GM12878 (cell line): ENCODE data around the gene MYO7B. TPM values are rescaled to one million over a fixed set of nuclear protein-coding genes. Genes with fewer than 3 reads are reported as not detected.

ENCODE experiments used
- ATAC-seq: fragments of 200-7000 bp; cut with Tn5 transposase; 3 replicates; pipeline ENCODE4 v1.9.1; 2020; ENCODE audit warnings: mild to moderate bottlenecking, moderate library complexity
- BruUV-seq: library from RNA; stranded (reverse); fragments of 400-500 nt; replicated peaks from 2 replicates; lab custom pipeline; 2021; lab: Mats Ljungman, UMichigan
- CTCF ChIA-PET: fragments of 300-600 bp; sonication (Branson Sonifier 250); formaldehyde crosslinking; extraction: SDS; loops from one replicate; lab custom pipeline; 2021; ENCODE audit warnings: inconsistent platforms; lab: Yijun Ruan, JAX
- POLR2A ChIA-PET: fragments of 350-600 bp; formaldehyde crosslinking; extraction: SDS; loops from one replicate; lab custom pipeline; 2021; ENCODE audit warnings: inconsistent platforms; lab: Charles Lee
- RAD21 ChIA-PET: fragments of 300-600 bp; sonication (Branson Sonifier 250); formaldehyde crosslinking; loops from one replicate; lab custom pipeline; 2023; ENCODE audit warnings: antibody characterized with exemption; ENCODE audit not compliant: unreplicated experiment; lab: Charles Lee
- SMC1A ChIA-PET: fragments of 300-600 bp; sonication (Branson Sonifier 250); formaldehyde crosslinking; loops from one replicate; lab custom pipeline; 2023; ENCODE audit not compliant: unreplicated experiment, uncharacterized antibody; lab: Charles Lee
- DNase-seq: peaks from one replicate; pipeline ENCODE4 v3.0.0-alpha.2; 2011; ENCODE audit warnings: low read depth, low spot score
- FAIRE-seq: peaks from 3 replicates; lab custom pipeline; 2011; peaks lifted over from hg19 to GRCh38; lab: Jason Lieb, UNC
- H2AFZ ChIP-seq: 2 replicates; pipeline ENCODE4 v1.6.0; 2011; ENCODE audit warnings: low read depth, low read length, control low read depth; ENCODE audit not compliant: control insufficient read depth
- H3K27ac ChIP-seq: 2 replicates; pipeline ENCODE4 v1.5.1; 2011; ENCODE audit warnings: control low read depth; ENCODE audit not compliant: control insufficient read depth, insufficient read depth
- H3K27me3 ChIP-seq, 2 experiments: replicated peaks in 1 of 2; 2 replicates each; pipeline versions ENCODE4 v1.6.0 to v1.6.1; 2011; ENCODE audit warnings: low read length in 1 of 2; ENCODE audit not compliant: control insufficient read depth in 2 of 2, insufficient read depth in 2 of 2
- H3K36me3 ChIP-seq, 2 experiments: 2 replicates each; pipeline ENCODE4 v1.5.1; 2011; ENCODE audit warnings: low read length in 1 of 2; ENCODE audit not compliant: control insufficient read depth in 2 of 2, insufficient read depth in 2 of 2
- H3K4me1 ChIP-seq: 2 replicates; pipeline ENCODE4 v1.6.1; 2011; ENCODE audit warnings: mild to moderate bottlenecking, low read length, moderate library complexity, mixed read lengths; ENCODE audit not compliant: control insufficient read depth, insufficient read depth
- H3K4me2 ChIP-seq: 2 replicates; pipeline ENCODE4 v1.6.0; 2011; ENCODE audit warnings: control low read depth; ENCODE audit not compliant: control insufficient read depth, insufficient read depth
- H3K4me3 ChIP-seq: fragments of 200-600 bp; sonication (generic); 2 replicates; pipeline ENCODE4 v1.5.1; 2016
- H3K79me2 ChIP-seq: 2 replicates; pipeline ENCODE4 v1.6.0; 2011; ENCODE audit warnings: low read length; ENCODE audit not compliant: control insufficient read depth, insufficient read depth
- H3K9ac ChIP-seq: 2 replicates; pipeline ENCODE4 v1.8.0; 2011; ENCODE audit warnings: low read length, control low read depth, mixed read lengths; ENCODE audit not compliant: control insufficient read depth, insufficient read depth
- H3K9me3 ChIP-seq: replicated peaks from 3 replicates; pipeline ENCODE4 v1.5.1; 2011; ENCODE audit warnings: mild to moderate bottlenecking, low read length; ENCODE audit not compliant: control insufficient read depth, insufficient read depth
- H4K20me1 ChIP-seq: 2 replicates; pipeline ENCODE4 v1.6.0; 2011; ENCODE audit not compliant: control insufficient read depth, insufficient read depth
- CEBPZ ChIP-seq: fragments of 150-350 bp; IDR thresholded peaks from 2 replicates; pipeline ENCODE4 v1.6.1; 2016; ENCODE audit warnings: low read depth, low read length
- GATAD2B ChIP-seq: fragments of 450-650 bp; conservative IDR thresholded peaks from 2 replicates; pipeline ENCODE4 v1.6.1; 2017; ENCODE audit warnings: low read depth, mild to moderate bottlenecking, moderate library complexity
- IRF4 ChIP-seq: IDR thresholded peaks from 2 replicates; pipeline ENCODE4 v1.6.1; 2011; ENCODE audit warnings: low read depth, low read length
- PKNOX1 ChIP-seq: fragments of 450-650 bp; IDR thresholded peaks from 2 replicates; pipeline ENCODE4 v1.6.1; 2016; ENCODE audit warnings: mild to moderate bottlenecking
- POLR2AphosphoS5 ChIP-seq: IDR thresholded peaks from 2 replicates; pipeline ENCODE4 v1.6.1; 2011; ENCODE audit warnings: mild to moderate bottlenecking, low read length, inconsistent platforms
- SMAD1 ChIP-seq: fragments of 450-650 bp; IDR thresholded peaks from 2 replicates; pipeline ENCODE4 v1.6.1; 2018; ENCODE audit warnings: mild to moderate bottlenecking, low read depth; ENCODE audit not compliant: partially characterized antibody
- SMAD5 ChIP-seq: IDR thresholded peaks from 2 replicates; pipeline ENCODE4 v1.6.1; 2016; ENCODE audit warnings: antibody characterized with exemption, low read depth
- SUPT20H ChIP-seq: IDR thresholded peaks from 2 replicates; pipeline ENCODE4 v1.6.1; 2011; ENCODE audit warnings: low read depth, mild to moderate bottlenecking, low read length, moderate library complexity, borderline replicate concordance; ENCODE audit not compliant: control insufficient read depth
- USF1 ChIP-seq: IDR thresholded peaks from 2 replicates; pipeline ENCODE4 v1.6.1; 2011; ENCODE audit warnings: borderline replicate concordance, low read depth, mild to moderate bottlenecking, moderate library complexity, mixed read lengths, low read length; ENCODE audit not compliant: insufficient read depth; ENCODE audit errors: extremely low read length
- ZBTB40 ChIP-seq: fragments of 450-650 bp; IDR thresholded peaks from 2 replicates; pipeline ENCODE4 v1.6.1; 2016; ENCODE audit warnings: mild to moderate bottlenecking, moderate library complexity, borderline replicate concordance
- WGBS: methylation state at CpG from one replicate; pipeline ENCODE4 v1.1.6; 2016; ENCODE audit warnings: low lambda C conversion rate; ENCODE audit not compliant: insufficient replicate concordance, insufficient coverage; ENCODE audit errors: missing lambda C conversion rate; 5-methylcytosine and 5-hydroxymethylcytosine counted together
- in situ Hi-C: fragments of 300-500 bp; cut with MboI; formaldehyde crosslinking; loops from 9 replicates; pipeline ENCODE4 v1.14.3; 2018; ENCODE audit warnings: mixed read lengths
- intact Hi-C: fragments of 100-400 bp; cut with micrococcal nuclease; formaldehyde crosslinking; loops from one replicate; pipeline ENCODE4 v1.14.2; 2022; ENCODE audit not compliant: unreplicated experiment
- polyA plus RNA-seq, 11 experiments: library from polyadenylated mRNA; depleted of rRNA in 4 of 11; unstranded in 6 of 11; stranded (reverse) in 5 of 11; fragments of >200 nt; fragmentation: Nextera tagmentation in 4 of 11; fragmentation: Illumina TruSeq in 1 of 11; extraction: Ambion mirVana in 4 of 11; extraction: Trizol in 1 of 11; gene quantifications; 1 replicate in 1 of 11; 2 replicates in 10 of 11; pipeline versions ENCODE4 v1.2.1 to v1.2.3, GENCODE V29; 2011 to 2016; ENCODE audit warnings: inconsistent platforms in 2 of 11, missing spikeins in 2 of 11, low read depth in 1 of 11
- total RNA-seq, 4 experiments: library from RNA; depleted of rRNA in 3 of 4; stranded (reverse); fragments of >200 nt in 3 of 4; fragmentation: Illumina TruSeq in 1 of 4; extraction: Trizol in 1 of 4; gene quantifications; 2 replicates each; pipeline versions ENCODE4 v1.2.1 to v1.2.3, GENCODE V29; 2013 to 2021

MYO7B gene
- total and polyA plus RNA-seq, 10 of the 15 experiments (the other 5 are each of a cell fraction or from before 2014, with no cell fraction given) = 0.08 to 4.8 (median 1.2) TPM

- BruUV-seq = no TSS peak
- TF ChIP-seq CEBPZ (no peak), IRF4 (no peak), POLR2AphosphoS5 (no peak), SUPT20H (no peak), PKNOX1 (no peak), GATAD2B (no peak), SMAD1 (no peak), SMAD5 (no peak), ZBTB40 (no peak), USF1 (no peak)
These were observed 88.2 kb downstream of the MYO7B start for GRCh38 chr2:127623388-127624319.

More at GRCh38 chr2:127623388-127624319, 88.2 kb downstream of the MYO7B start:
- Histone ChIP-seq H3K36me3 (no peaks in the 10 kb centered on the region), H3K4me2 (no peak overlapping the region), H3K9me3 (no peaks in the 10 kb centered on the region), H3K27ac (no peak overlapping the region), H3K4me1 (no peaks in the 10 kb centered on the region), H3K79me2 (no peaks in the 10 kb centered on the region), H3K27me3 (no peaks in the 10 kb centered on the region), H3K4me3 (no peak overlapping the region), H4K20me1 (no peaks in the 10 kb centered on the region), H2AFZ (no peak overlapping the region), H3K9ac (no peak overlapping the region)
- no peak for ATAC-seq
- in situ Hi-C loops = no loop called here
- POLR2A ChIA-PET = no interaction called here
- WGBS = 67% methylated on average over 38 of the region's 38 CpGs
- SMC1A ChIA-PET = no interaction called here
- intact Hi-C loops = no loop called here
- CTCF ChIA-PET = no interaction called here
- RAD21 ChIA-PET = no interaction called here
- no peak for FAIRE-seq
- DNase-seq = no peak
